Left lung (tissue), 10 donors: ENCODE measurements around the gene CCDC188. TPM values are rescaled to one million over a fixed set of nuclear protein-coding genes. Genes with fewer than 3 reads are reported as not detected.

Source experiments
- ATAC-seq: fragments of 200-7000 bp; cut with Tn5 transposase; one replicate; pipeline ENCODE4 v1.9.1; 2020; ENCODE audit warnings: moderate library complexity
- DNase-seq, 4 donors: peaks; one replicate each; pipeline ENCODE4 v3.0.0-alpha.2; 2013 to 2020
- H3K27ac ChIP-seq, 2 donors: fragments of 200-600 bp; sonication (generic) in 1 of 2; one replicate each; pipeline versions ENCODE4 v1.5.0 to v1.8.0; 2020 to 2021
- H3K27me3 ChIP-seq, 2 donors: fragments of 200-600 bp; sonication (generic) in 1 of 2; one replicate each; pipeline versions ENCODE4 v1.5.0 to v1.8.0; 2020 to 2021
- H3K36me3 ChIP-seq, 2 donors: fragments of 200-600 bp; sonication (generic) in 1 of 2; one replicate each; pipeline versions ENCODE4 v1.5.0 to v1.8.0; 2020 to 2021
- H3K4me1 ChIP-seq, 2 donors: fragments of 200-600 bp; one replicate each; pipeline ENCODE4 v1.8.0; 2021
- H3K4me3 ChIP-seq, 2 donors: fragments of 200-600 bp; sonication (generic) in 1 of 2; one replicate each; pipeline versions ENCODE4 v1.5.0 to v1.8.0; 2020 to 2021; ENCODE audit warnings: mild to moderate bottlenecking in 1 of 2
- H3K9me3 ChIP-seq, 2 donors: fragments of 200-600 bp; sonication (generic) in 1 of 2; one replicate each; pipeline versions ENCODE4 v1.5.0 to v1.8.0; 2020 to 2021
- intact Hi-C, 2 donors: fragments of 100-400 bp; cut with DNase I; formaldehyde crosslinking; loops; one replicate each; pipeline versions ENCODE4 v1.11.2 to v1.14.2; 2022
- polyA plus RNA-seq, 6 donors: library from polyadenylated mRNA; unstranded; fragments of 120-200 nt; gene quantifications; one replicate each; pipeline ENCODE4 v1.2.1, GENCODE V29; 2013; ENCODE audit not compliant: insufficient read length in 6 of 6
- total RNA-seq, 2 donors: library from RNA; stranded (reverse); fragmentation: NEBNext Ultra II Directional; extraction: Animal tissue kit (Norgen Biotek cat#: 25700); gene quantifications; one replicate each; pipeline ENCODE4 v1.2.1, GENCODE V29; 2021
- TF ChIP-seq, protein P1 (sequence below), 2 donors: fragments of 200-600 bp; sonication (generic) in 1 of 2; IDR thresholded peaks; one replicate each; pipeline versions ENCODE4 v1.5.0 to v1.8.0; 2021; ENCODE audit warnings: antibody characterized with exemption in 2 of 2
- donor health status: DM: no; HTN: yes; CAD: no.
- donor health status: DM: no; HTN: no; CAD: no.

Gene CCDC188
- total and polyA plus RNA-seq, 8 donors = 1.1 to 3.9 (median 1.7) TPM

DNA sequence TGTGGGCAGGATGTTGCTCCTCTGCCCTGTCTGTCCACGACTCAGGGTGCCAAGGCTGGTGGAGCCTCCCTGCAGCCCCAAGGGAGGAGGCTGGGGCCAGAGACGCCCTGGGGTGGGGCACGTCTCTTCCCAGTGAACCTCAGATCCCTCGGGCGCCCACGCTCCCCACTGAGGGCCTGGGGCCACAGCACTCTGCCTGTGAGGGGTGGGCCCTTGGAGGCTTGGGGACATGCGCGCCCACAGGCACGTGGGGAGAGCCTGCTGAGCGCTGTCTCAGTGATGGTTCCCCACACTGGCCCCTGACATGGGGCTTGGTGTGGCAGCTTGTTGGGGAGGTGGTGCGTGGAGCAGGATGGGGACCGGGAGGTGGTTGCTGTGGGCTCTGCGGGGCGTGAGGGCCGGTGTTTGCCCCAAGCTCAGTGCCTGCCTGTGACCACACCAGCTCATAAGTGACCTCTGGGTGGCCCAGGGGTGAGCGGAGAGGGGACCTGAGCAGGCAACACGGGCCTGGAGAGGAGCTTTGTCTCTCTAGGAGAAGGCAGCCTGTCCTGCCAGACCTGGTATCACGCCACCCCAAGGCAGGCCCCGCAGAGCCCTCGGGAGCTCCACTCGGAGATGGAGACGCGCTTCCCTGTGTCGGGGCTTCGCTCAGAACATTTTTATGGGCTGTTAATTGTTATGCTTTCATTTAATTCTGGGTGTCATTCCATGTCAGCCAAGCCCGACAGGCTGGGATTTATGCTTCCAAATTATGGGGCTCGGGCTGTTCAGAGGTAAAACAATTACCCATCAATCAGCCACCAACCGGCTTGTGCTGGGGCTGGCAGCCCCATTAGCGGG lies 27.4 kb upstream of the CCDC188 start:
- TF ChIP-seq, protein P1, sequence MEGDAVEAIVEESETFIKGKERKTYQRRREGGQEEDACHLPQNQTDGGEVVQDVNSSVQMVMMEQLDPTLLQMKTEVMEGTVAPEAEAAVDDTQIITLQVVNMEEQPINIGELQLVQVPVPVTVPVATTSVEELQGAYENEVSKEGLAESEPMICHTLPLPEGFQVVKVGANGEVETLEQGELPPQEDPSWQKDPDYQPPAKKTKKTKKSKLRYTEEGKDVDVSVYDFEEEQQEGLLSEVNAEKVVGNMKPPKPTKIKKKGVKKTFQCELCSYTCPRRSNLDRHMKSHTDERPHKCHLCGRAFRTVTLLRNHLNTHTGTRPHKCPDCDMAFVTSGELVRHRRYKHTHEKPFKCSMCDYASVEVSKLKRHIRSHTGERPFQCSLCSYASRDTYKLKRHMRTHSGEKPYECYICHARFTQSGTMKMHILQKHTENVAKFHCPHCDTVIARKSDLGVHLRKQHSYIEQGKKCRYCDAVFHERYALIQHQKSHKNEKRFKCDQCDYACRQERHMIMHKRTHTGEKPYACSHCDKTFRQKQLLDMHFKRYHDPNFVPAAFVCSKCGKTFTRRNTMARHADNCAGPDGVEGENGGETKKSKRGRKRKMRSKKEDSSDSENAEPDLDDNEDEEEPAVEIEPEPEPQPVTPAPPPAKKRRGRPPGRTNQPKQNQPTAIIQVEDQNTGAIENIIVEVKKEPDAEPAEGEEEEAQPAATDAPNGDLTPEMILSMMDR (IDR thresholded peaks at IDR 0.05) = no peak
- ATAC-seq = no peak
- intact Hi-C loops = no loop called here

DNA sequence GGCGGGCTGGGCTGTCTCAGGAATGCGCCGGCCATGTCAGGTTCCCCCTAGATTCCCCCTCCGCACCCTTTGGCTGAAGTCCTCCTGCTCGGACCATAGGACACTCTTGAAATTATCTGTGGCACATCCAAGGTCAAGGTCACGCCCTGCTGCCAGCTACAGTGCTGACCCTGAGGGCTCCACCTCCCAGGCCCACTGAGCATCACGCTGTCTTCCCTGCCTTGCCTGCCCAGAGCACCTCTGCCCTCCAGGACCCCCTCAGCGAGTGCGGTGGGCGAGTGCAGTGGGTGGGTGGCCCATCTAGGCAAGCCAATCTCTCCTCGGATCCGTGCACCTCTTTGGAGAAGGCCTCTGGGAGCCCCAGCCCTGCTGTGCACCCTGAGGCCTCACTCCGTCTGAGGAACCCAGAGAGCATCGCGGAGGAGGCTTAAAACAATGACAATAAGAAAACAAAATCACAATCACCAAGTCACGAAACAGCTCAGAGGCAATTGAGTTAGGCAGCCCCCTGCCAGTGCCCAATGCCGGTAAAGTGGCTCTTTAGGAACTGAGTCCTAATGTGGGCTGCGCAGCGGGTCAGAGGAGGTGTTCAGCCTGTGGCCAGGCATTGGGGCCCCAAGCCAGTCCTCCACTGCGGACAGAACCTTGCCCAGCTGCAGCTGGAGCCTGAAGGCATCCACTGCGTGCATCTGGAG lies 26.5 kb upstream of the CCDC188 start:
- ATAC-seq (no peak), DNase-seq (no peak)
- intact Hi-C loops = no loop called here
- Histone ChIP-seq H3K27ac (no peak overlapping the region), H3K4me1 (no peaks in the 10 kb centered on the region), H3K9me3 (no peaks in the 10 kb centered on the region), H3K4me3 (no peak overlapping the region), H3K27me3 (no peaks in the 10 kb centered on the region), H3K36me3 (no peaks in the 10 kb centered on the region)
- TF ChIP-seq, protein P1 (IDR thresholded peaks at IDR 0.05) = no peak

More for the DNA sequence above, 27.4 kb upstream of the CCDC188 start:
- Histone ChIP-seq H3K27me3 (no peaks in the 10 kb centered on the region), H3K27ac (no peak overlapping the region), H3K4me1 (no peaks in the 10 kb centered on the region), H3K36me3 (no peaks in the 10 kb centered on the region), H3K9me3 (no peaks in the 10 kb centered on the region), H3K4me3 (no peak overlapping the region)
- DNase-seq = no peak

DNA sequence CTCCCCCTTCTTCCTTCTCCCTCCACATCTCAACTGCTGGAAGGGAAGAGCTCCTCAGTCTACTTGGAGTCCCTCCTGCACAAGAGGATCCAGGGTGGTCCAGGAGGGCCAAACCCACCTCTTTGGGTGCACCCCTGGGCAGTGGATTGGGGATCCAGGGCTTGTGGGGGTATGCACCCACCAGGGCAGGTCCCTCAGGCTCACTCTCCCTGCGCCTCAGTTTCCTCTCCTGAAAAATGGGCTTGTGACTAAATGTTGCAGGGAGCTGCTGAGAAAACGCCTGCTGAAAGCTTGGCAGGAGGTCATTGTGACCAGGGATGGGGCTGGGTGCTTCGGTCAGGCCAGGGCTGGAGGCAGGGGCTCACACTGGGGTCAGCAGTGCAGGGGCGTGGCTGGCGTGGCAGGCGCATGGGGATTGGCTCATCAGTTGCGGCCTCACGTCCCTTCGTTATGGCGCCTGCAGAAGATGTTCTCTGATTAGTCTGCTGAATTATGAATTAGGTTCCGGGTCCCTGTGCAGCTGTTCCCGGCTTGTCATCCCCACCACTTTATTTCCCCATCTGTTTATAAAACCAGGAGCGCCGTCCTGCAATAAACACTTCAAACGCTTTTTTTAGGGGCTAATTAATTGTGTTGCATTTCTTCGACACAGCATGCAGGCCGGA lies 25.7 kb upstream of the CCDC188 start:
- Histone ChIP-seq H3K9me3 (no peaks in the 10 kb centered on the region), H3K36me3 (no peaks in the 10 kb centered on the region), H3K27ac (no peak overlapping the region), H3K4me3 (no peak overlapping the region), H3K4me1 (no peaks in the 10 kb centered on the region), H3K27me3 (no peaks in the 10 kb centered on the region)
- TF ChIP-seq, protein P1 (IDR thresholded peaks at IDR 0.05) = no peak
- DNase-seq (no peak), ATAC-seq (no peak)
- intact Hi-C loops = no loop called here

DNA sequence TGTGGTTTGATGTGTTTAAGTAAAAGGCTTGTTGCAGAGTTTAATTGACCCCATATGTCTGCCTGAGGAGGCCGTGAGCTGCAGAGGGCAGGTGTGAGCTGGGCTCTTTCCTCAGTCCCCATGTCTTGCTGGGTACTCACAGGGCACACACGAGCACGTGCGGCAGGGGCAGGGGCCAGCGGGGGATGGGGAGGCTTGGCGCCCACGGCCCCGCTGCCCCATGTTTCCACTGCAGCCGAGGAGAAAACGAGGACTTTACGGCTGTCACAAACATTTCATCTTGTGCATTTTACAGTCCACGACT lies 24.7 kb upstream of the CCDC188 start:
- no peak for DNase-seq

More for the DNA sequence above, 24.7 kb upstream of the CCDC188 start:
- TF ChIP-seq, protein P1 (IDR thresholded peaks at IDR 0.05) = no peak
- intact Hi-C loops = no loop called here
- no peak overlapping the region for H3K27ac ChIP-seq
- no peak for ATAC-seq
- no peaks in the 10 kb centered on the region for H3K9me3 ChIP-seq
- H3K4me3 ChIP-seq = no peak overlapping the region
- no peaks in the 10 kb centered on the region for H3K36me3 ChIP-seq
- no peaks in the 10 kb centered on the region for H3K27me3 ChIP-seq
- H3K4me1 ChIP-seq = no peaks in the 10 kb centered on the region
